Ovary (tissue), 9 donors: ENCODE data around the gene BTBD19. TPM values are rescaled to one million over a fixed set of nuclear protein-coding genes. Genes with fewer than 3 reads are reported as not detected.

ENCODE experiments used
- DNase-seq, 5 donors: peaks; one replicate each; pipeline ENCODE4 v3.0.0-alpha.2; 2019 to 2020
- H3K27ac ChIP-seq, 2 donors: fragments of 200-600 bp; one replicate each; pipeline versions ENCODE4 v1.5.1 to v1.8.0; 2019 to 2022
- H3K27me3 ChIP-seq: fragments of 200-600 bp; one replicate; pipeline ENCODE4 v1.8.0; 2022
- H3K36me3 ChIP-seq: fragments of 200-600 bp; sonication (generic); one replicate; pipeline ENCODE4 v1.5.1; 2019
- H3K4me1 ChIP-seq: one replicate; pipeline ENCODE4 v1.8.1; 2013; ENCODE audit warnings: mild to moderate bottlenecking, moderate library complexity; ENCODE audit not compliant: insufficient read depth
- H3K4me3 ChIP-seq: fragments of 200-600 bp; sonication (generic); one replicate; pipeline ENCODE4 v1.5.1; 2017
- H3K9me3 ChIP-seq, 2 donors: fragments of 200-600 bp in 1 of 2; sonication (generic) in 1 of 2; one replicate each; pipeline versions ENCODE4 v1.5.1 to v1.8.1; 2013 to 2019; ENCODE audit warnings: mild to moderate bottlenecking in 1 of 2, moderate library complexity in 1 of 2
- EP300 ChIP-seq: sonication (generic); formaldehyde crosslinking; IDR thresholded peaks from one replicate; pipeline ENCODE4 v1.6.1; 2017; ENCODE audit warnings: antibody characterized with exemption
- POLR2A ChIP-seq: fragments of 450-650 bp; IDR thresholded peaks from one replicate; pipeline ENCODE4 v1.6.1; 2017; ENCODE audit warnings: antibody characterized with exemption, mild to moderate bottlenecking, moderate library complexity
- WGBS, 3 donors: extraction: QIAGEN DNeasy Blood & Tissue Kit in 1 of 3; methylation state at CpG; one replicate each; pipeline versions ENCODE4 v1.1.5 to v1.1.7; 2013 to 2017; 5-methylcytosine and 5-hydroxymethylcytosine counted together
- intact Hi-C, 4 donors: fragments of 100-400 bp; cut with DNase I; formaldehyde crosslinking; loops; one replicate each; pipeline versions ENCODE4 v1.11.0 to v1.15.1; 2022 to 2023
- polyA plus RNA-seq, 2 donors: library from polyadenylated mRNA; stranded (reverse); fragments of 200-250 nt in 1 of 2; fragments of 350-450 nt in 1 of 2; fragmentation: Illumina TruSeq in 1 of 2; extraction: RNeasy Lipid Tissue Mini Kit (QIAGEN cat#74804) in 1 of 2; gene quantifications; one replicate each; pipeline ENCODE4 v1.2.3, GENCODE V29; 2013 to 2014
- total RNA-seq, 7 donors: library from RNA; depleted of rRNA in 2 of 7; stranded (reverse); fragments of >200 nt in 2 of 7; fragmentation: NEBNext Ultra II Directional in 3 of 7; extraction: Animal tissue kit (Norgen Biotek cat#: 25700) in 3 of 7; gene quantifications; one replicate each; pipeline versions ENCODE4 v1.1.0 to v1.2.4, GENCODE V29; 2016 to 2023
- TF ChIP-seq, protein P1 (sequence below), 3 donors: fragments of 450-650 bp in 2 of 3; fragments of 200-600 bp in 1 of 3; IDR thresholded peaks; one replicate each; pipeline versions ENCODE4 v1.5.1 to v1.8.0; 2016 to 2022; ENCODE audit warnings: antibody characterized with exemption in 3 of 3, mild to moderate bottlenecking in 1 of 3
- donor health status: DM: no; HTN: no; CAD: no; lungs with moderate emphysema.
- donor health status: DM: no; HTN: no; CAD: no.
- donor health status: Bipolar disorder and iron deficiency.
- donor health status: DM: yes; HTN: yes; CAD: no.
- donor health status: DM: no; HTN: no; CAD: no.
- donor health status: DM: yes; HTN: yes; CAD: no.

BTBD19 gene
- total and polyA plus RNA-seq, 9 donors, result 7.1 to 24.3 (median 15.0) TPM

DNA sequence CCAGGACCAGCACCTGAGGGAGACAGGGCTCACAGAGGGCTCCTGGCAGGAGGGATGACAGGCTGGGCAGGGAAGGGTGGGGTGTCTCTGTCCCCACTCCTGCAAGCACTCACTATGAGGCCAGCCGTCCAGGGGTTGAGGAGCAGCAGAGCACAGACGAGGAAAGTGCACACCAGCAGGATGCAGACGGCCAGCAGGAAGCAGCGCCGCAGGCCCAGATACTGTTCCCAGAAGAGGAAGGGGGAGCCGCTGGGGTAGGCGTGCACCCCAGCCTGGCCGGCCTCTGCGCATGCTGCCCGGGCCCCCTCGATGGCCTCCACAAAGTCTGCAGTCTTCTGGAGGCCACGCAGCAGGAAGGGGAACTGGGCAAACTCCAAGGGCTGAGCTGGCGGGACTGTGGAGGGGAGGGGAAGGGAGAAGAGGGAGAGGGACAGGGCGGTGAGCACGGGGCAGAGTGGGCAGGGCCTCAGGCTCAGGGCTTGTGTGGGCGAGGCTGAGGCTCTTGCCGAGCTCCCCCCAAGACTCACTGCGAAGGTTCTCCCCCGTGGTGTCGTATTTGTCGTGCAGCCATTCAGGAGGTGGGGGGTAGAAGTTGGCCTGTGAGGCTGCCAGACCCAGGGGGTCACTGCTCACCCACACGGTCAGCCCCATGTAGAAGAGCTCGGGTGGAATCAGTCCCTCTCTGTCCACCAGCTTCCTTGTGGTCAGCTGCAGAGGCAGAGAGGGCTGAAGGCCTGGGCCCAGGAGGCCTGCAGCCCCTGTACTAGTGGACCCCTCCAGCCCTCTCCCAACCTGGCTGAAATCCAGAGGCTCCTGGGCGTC is 18.3 kb downstream of the BTBD19 start:
- H3K27me3 ChIP-seq, result no peaks in the 10 kb centered on the region
- DNase-seq, result peak in 3 of 5 donors; percentile 33 to 54 (median 49)
- no peaks in the 10 kb centered on the region for H3K4me1 ChIP-seq
- H3K36me3 ChIP-seq, result no peaks in the 10 kb centered on the region
- TF ChIP-seq, protein P1, sequence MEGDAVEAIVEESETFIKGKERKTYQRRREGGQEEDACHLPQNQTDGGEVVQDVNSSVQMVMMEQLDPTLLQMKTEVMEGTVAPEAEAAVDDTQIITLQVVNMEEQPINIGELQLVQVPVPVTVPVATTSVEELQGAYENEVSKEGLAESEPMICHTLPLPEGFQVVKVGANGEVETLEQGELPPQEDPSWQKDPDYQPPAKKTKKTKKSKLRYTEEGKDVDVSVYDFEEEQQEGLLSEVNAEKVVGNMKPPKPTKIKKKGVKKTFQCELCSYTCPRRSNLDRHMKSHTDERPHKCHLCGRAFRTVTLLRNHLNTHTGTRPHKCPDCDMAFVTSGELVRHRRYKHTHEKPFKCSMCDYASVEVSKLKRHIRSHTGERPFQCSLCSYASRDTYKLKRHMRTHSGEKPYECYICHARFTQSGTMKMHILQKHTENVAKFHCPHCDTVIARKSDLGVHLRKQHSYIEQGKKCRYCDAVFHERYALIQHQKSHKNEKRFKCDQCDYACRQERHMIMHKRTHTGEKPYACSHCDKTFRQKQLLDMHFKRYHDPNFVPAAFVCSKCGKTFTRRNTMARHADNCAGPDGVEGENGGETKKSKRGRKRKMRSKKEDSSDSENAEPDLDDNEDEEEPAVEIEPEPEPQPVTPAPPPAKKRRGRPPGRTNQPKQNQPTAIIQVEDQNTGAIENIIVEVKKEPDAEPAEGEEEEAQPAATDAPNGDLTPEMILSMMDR (IDR thresholded peaks at IDR 0.05), result no peak
- TF ChIP-seq POLR2A (no peak), EP300 (no peak)
- H3K27ac ChIP-seq, result peak overlapping the region; percentile 15 to 19
- intact Hi-C loops, result no loop called here
- 50 to 64% (median 57%) methylated on average over 24 of the region's 24 CpGs for WGBS, 3 donors
- no peaks in the 10 kb centered on the region for H3K9me3 ChIP-seq
- no peak overlapping the region for H3K4me3 ChIP-seq

DNA sequence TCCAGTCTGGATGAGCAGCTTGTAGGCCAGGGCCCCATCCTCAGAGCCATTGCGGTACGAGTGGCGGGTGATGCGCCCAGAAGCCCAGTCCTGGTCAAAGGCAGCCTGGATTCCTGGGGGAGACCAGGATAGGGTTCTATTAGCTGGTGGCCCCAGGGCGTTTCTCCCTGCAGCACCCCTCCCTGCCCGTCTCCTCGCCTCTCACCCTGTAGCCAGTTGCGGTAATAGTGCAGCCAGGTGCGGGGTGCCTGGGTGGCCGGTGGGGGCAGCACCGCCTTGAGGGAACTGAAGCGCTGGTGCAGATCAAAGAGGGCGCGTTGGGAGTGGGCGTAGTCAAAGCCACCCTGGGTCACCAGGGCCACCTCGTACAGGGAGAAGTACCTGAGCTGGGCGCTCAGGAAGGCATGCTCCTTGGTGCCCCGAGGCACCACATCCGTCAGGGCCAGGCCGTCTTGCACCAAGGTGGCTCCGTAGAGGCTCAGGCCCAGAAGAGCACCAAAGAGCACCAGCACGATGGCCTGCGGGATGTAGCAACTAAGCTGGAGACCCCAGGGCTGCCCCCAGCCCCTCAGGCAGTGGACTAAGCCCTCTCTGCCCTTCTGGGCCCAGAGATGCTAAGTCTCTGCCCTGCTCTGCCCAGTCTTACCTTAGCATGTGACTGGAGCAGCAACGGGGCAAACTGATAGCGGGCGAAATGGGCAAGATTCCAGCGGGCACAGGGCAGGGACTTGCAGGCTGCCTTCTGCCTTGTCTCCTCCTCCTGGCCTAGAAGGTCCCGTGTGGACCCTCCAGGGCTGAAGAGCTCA is 19.1 kb downstream of the BTBD19 start:
- no peaks in the 10 kb centered on the region for H3K4me1 ChIP-seq
- TF ChIP-seq EP300 (no peak), POLR2A (no peak)
- TF ChIP-seq, protein P1 (IDR thresholded peaks at IDR 0.05), result no peak
- H3K4me3 ChIP-seq, result no peak overlapping the region
- intact Hi-C loops, result no loop called here
- peak overlapping the region in 1 of 2 donors; percentile 15 for H3K27ac ChIP-seq
- 83 to 88% (median 85%) methylated on average over 28 of the region's 28 CpGs for WGBS, 3 donors
- H3K9me3 ChIP-seq, result no peaks in the 10 kb centered on the region
- no peaks in the 10 kb centered on the region for H3K36me3 ChIP-seq
- peak in 2 of 5 donors; percentile 40 to 44 for DNase-seq
- no peaks in the 10 kb centered on the region for H3K27me3 ChIP-seq

DNA sequence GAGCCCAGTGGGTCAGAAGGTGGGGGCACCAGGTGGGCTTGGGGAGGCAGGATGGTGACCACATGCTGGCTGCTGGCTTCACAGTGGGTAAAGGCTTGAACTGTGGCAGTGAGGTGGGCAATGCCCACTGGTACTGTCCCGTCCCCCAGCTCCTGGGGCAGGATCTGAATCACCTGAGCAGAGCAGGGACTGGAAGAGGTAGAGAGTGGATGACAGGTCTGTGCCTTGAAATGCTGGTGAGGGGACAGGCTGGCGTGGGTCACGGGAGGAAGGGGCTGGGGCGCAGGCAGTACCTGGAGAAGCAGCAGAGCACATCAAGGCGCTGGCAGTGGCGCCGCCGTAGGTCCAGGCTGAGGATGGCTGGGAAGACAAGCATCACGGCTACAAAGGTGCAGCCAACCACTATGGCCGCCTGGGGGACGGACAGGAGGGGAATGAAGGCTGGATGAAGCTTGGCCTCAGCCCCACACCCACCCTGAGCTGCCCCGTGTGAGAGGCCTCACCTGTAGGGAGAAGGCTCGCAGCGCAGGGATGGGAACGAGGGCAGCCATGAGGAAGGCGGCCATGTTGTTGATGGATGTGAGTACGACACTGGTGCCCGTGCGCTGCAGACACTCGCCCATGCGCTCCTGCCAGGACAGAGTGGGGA is 19.8 kb downstream of the BTBD19 start:
- Histone ChIP-seq H3K4me3 (no peak overlapping the region), H3K9me3 (no peaks in the 10 kb centered on the region), H3K4me1 (no peaks in the 10 kb centered on the region), H3K36me3 (no peaks in the 10 kb centered on the region), H3K27ac (no peak overlapping the region), H3K27me3 (no peaks in the 10 kb centered on the region)
- intact Hi-C loops, result no loop called here
- 89 to 92% (median 92%) methylated on average over 21 of the region's 21 CpGs for WGBS, 3 donors
- DNase-seq, result peak in 2 of 5 donors; percentile 24 to 38
- TF ChIP-seq EP300 (no peak), POLR2A (no peak)
- TF ChIP-seq, protein P1 (IDR thresholded peaks at IDR 0.05), result no peak

DNA sequence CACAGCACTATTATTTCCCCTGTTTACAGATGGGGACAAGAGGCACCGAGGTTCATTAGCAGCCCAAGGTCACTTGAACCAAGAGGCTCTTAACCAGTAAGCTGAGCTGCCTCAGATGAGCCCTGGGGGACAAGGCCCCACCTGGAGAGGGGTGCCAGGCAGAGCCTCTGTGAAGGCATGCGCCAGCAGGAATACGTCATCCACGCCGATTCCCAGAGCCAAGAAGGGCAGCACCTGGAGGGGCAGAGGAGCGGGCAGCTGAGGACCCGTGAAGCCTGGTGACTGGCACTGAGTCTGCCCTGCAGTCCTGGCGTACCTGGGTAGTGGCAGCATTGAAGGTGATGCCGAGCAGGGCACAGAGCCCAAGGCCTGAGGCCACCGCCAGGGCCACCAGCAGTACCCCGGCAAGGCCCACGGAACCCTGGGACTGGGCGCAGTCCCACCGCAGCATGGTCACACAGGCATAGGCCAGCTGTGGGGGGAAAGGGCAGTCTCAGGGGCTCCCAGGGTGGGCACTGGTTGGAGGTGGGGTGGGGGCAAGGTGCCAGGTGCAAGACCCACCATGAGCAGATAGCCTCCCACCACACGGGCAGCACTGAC is 20.6 kb downstream of the BTBD19 start:
- no peaks in the 10 kb centered on the region for H3K36me3 ChIP-seq
- no peaks in the 10 kb centered on the region for H3K9me3 ChIP-seq
- no peaks in the 10 kb centered on the region for H3K4me1 ChIP-seq
- WGBS, 3 donors, result 80 to 89% (median 82%) methylated on average over 9 to 15 of the region's 15 CpGs
- TF ChIP-seq EP300 (no peak), POLR2A (no peak)
- TF ChIP-seq, protein P1 (IDR thresholded peaks at IDR 0.05), result no peak
- H3K4me3 ChIP-seq, result no peak overlapping the region
- H3K27me3 ChIP-seq, result no peaks in the 10 kb centered on the region
- DNase-seq, result peak in 2 of 5 donors; percentile 29 to 38
- no peak overlapping the region for H3K27ac ChIP-seq
- intact Hi-C loops, result no loop called here
